GM12865 (cell line): ENCODE data around the gene MGAT1.
A peak's percentile ranks its signal among the peaks of the same experiment; 100 is the strongest.
"Not testable (repeated sequence)": the region's sequence is repeated elsewhere in the genome, so short reads cannot be mapped to it uniquely, and the experiment has no call there.

Source experiments
- DNase-seq: peaks from one replicate; pipeline ENCODE4 v3.0.0; 2010; ENCODE audit warnings: low read depth
- H3K4me3 ChIP-seq: 2 replicates; pipeline ENCODE4 v1.5.1; 2011; ENCODE audit warnings: mild to moderate bottlenecking, low read depth, low read length, control low read depth
- TF ChIP-seq, protein P1 (sequence below): IDR thresholded peaks from 2 replicates; pipeline ENCODE4 v1.5.1; 2011; ENCODE audit warnings: low read length, control low read depth, low read depth, inconsistent platforms; ENCODE audit not compliant: insufficient read depth; ENCODE audit errors: missing control alignments

Gene MGAT1

DNA sequence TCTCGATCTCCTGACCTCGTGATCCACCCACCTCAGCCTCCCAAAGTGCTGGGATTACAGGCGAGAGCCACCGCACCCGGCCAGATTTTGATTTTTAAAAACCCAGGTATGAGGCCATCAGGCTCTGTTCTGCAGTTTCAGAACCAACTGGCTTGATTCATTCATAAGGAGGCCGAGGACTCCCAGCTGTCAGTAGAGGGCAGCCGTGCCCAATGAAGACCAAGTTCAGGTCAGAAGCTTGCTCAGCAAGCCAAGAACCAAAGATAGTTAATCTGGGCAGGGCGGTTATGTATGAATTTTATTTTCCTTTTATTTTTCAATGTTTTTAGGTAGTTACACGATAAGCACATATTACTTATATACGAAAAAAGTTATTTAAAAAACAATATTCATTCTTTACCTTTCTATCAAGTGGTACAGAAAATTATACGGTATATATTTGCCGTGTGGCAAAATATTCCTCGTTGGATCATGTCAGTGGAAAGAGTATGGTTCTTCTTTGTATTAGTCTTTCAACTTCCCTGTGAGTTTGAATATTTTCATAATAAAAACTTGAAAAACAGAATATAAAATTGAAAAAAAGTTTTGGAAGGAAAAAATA lies 18.0 kb downstream of the MGAT1 start:
- TF ChIP-seq, protein P1, sequence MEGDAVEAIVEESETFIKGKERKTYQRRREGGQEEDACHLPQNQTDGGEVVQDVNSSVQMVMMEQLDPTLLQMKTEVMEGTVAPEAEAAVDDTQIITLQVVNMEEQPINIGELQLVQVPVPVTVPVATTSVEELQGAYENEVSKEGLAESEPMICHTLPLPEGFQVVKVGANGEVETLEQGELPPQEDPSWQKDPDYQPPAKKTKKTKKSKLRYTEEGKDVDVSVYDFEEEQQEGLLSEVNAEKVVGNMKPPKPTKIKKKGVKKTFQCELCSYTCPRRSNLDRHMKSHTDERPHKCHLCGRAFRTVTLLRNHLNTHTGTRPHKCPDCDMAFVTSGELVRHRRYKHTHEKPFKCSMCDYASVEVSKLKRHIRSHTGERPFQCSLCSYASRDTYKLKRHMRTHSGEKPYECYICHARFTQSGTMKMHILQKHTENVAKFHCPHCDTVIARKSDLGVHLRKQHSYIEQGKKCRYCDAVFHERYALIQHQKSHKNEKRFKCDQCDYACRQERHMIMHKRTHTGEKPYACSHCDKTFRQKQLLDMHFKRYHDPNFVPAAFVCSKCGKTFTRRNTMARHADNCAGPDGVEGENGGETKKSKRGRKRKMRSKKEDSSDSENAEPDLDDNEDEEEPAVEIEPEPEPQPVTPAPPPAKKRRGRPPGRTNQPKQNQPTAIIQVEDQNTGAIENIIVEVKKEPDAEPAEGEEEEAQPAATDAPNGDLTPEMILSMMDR: peak; percentile 74
- no peak overlapping the region for H3K4me3 ChIP-seq
- DNase-seq: peak; percentile 88

DNA sequence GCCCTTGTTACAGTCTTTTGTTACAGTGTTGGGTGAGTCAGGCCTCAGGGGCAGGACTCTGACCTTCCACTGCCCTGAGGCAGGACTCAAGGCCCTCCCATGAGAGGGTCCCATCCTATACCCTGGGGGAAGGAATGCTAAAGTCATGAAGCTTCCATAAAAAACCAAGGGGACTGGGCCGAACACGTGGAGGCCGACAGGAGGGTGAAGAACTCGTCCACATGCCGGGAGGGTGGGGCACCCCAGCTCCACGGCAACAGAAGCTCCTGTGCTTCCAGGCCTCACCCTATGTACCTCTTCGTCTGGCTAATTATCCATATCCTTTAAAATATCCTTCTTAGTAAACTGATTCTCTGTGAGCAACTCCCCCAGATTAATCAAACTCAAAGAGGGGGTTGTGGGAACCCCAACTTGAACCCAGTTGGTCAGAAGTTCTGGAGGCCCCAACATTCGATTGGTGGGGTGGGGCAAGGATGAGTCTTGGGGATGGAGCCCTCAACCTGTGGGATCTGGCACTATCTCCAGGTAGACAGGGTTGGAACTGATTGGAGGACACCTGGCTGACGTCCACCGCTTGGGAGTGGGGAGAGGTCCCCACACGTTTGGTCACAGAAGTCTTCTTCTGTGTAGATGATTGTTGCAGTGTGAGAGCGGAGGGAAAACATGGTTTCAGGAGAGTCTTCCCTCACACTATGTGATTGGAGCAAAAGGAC lies 19.1 kb downstream of the MGAT1 start:
- TF ChIP-seq, protein P1: no peak
- DNase-seq: no peak

DNA sequence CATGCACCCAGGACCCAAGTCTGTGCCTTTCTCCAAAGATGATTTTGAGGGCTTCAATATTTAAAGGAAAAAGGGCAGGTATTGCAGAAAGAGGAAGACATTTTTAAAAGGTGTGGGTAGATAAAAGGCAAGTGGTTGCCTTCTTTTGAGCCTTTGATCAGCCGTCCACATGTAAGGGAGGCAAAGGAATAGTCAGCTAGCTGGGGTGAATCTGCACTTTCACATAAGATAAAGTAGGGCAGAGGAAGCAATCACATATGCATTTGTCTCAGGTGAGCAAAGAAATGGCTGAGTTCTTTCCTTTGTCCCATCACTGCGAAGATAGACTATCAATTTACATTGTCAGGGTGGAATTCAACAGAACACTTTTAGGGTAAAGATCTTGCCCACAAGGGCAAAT lies 19.9 kb downstream of the MGAT1 start:
- TF ChIP-seq, protein P1: no peak
- H3K4me3 ChIP-seq: no peak overlapping the region
- no peak for DNase-seq

More for the DNA sequence above, 19.1 kb downstream of the MGAT1 start:
- H3K4me3 ChIP-seq: no peak overlapping the region

DNA sequence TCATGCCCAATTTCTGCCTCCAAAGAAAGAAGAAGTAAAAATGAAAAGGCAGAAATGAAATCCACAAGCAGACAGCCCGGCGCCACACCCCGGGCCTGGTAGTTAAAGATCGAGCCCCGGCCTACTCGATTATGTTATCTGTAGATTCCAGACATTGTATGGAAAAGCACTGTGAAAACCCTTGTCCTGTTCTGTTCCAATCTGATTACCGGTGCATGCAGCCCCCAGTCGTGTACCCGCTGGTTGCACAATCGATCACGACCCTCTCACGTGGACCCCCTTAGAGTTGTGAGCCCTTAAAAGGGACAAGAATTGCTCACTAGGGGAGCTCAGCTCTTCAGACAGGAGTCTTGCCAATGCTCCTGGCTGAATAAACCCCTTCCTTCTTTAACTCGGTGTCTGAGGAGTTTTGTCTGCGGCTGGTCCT lies 20.7 kb downstream of the MGAT1 start:
- H3K4me3 ChIP-seq, DNase-seq: not testable (repeated sequence)

DNA sequence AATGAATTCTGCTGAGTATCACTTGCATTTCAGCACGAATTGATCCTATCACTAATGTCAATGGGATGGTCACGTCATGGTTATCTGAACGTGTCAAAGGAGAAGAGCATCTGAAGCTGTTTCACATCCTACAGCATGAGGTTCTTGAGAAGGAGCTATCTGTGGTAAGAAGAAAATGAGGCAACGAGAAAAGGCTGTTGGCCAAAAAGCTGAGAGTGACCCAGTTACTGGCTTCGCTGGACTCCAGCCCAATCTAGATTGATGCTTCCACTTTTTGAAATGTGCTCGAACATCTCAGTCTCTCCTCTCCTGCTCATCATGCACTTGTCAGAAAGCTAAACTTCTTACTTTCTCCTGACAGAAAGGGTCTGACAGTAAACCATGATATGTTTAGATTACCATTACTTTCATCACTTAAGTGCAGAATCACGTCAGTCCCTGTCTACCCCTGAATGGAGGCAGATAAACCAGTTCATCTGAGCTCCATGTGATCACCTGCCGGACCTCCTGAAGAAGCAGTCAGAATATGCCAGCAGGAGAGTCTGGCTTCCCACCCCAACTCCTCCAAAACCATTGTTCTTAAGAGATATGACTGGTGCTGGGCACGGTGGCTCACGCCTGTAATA lies 22.5 kb downstream of the MGAT1 start:
- H3K4me3 ChIP-seq: no peak overlapping the region
- DNase-seq: no peak
- TF ChIP-seq, protein P1: no peak

DNA sequence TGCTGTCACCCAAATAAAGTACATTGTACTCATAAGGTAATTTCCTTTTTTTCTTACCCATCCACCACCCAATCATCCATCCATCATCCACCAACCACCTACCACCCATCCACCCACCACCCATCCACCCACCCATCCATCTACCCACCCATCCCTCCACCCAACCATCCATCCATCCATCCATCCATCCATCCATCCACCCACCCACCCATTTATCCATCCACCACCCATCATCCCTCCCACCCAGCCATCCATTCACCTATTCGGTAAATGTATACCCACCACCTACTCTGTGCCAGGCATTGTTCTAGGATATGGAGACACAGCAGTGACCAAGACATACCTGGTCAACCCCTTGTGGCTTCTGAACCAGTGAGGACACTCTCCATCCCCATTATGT lies 25.1 kb downstream of the MGAT1 start:
- TF ChIP-seq, protein P1: no peak
- no peak for DNase-seq
- H3K4me3 ChIP-seq: no peak overlapping the region

DNA sequence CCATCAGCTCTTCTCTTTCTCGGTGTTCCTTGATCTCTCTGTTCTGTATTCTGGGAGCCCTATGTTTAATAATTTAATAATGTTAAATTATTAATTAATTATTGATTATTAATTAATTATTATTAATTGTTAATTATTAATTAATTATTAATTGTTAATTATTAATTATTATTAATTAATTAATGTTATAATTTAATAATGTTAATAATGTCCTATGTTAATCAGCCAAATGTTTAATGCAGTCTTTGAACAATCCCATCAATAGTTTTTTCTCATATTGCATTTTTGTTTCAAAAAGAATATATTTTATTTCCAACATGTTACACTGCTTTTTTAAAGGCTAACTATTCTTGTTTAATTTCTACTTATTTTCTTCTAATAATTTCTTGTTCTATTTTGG lies 26.2 kb downstream of the MGAT1 start:
- H3K4me3 ChIP-seq: no peak overlapping the region
- no peak for DNase-seq
- TF ChIP-seq, protein P1: no peak
